Caco-2 (cell line): ENCODE measurements around the gene PAK2. TPM values are rescaled to one million over a fixed set of nuclear protein-coding genes. Genes with fewer than 3 reads are reported as not detected.

Experiments
- BruUV-seq: library from RNA; stranded (reverse); fragments of 400-500 nt; replicated peaks from 2 replicates; lab custom pipeline; 2021; lab: Mats Ljungman, UMichigan
- CTCF ChIA-PET: fragments of 300-600 bp; sonication (Branson Sonifier 250); formaldehyde crosslinking; loops from one replicate; lab custom pipeline; 2022; ENCODE audit warnings: antibody characterized with exemption; lab: Charles Lee
- POLR2A ChIA-PET: fragments of 300-600 bp; sonication (Branson Sonifier 250); formaldehyde crosslinking; loops from one replicate; lab custom pipeline; 2022; ENCODE audit warnings: antibody characterized with exemption; lab: Charles Lee
- DNase-seq, 2 experiments: peaks; one replicate each; pipeline versions ENCODE4 v3.0.0 to v3.0.0-alpha.2; 2020 to 2022
- H3K27me3 ChIP-seq: replicated peaks from 2 replicates; pipeline ENCODE4 v1.6.0; 2011; ENCODE audit warnings: low read length; ENCODE audit not compliant: control insufficient read depth, insufficient read depth
- H3K36me3 ChIP-seq: 2 replicates; pipeline ENCODE4 v1.5.1; 2011; ENCODE audit warnings: low read length; ENCODE audit not compliant: control insufficient read depth, insufficient read depth
- H3K4me1 ChIP-seq: fragments of 250-450 bp; sonication (Bioruptor Pico); 2 replicates; pipeline ENCODE4 v1.5.1; 2020; ENCODE audit warnings: mild to moderate bottlenecking
- H3K4me3 ChIP-seq: 2 replicates; pipeline ENCODE4 v1.5.1; 2011; ENCODE audit warnings: low read depth, mild to moderate bottlenecking, control low read depth, low read length
- H3K9me3 ChIP-seq: fragments of 250-450 bp; sonication (Bioruptor Pico); 2 replicates; pipeline ENCODE4 v1.5.1; 2020; ENCODE audit warnings: mild to moderate bottlenecking, moderate library complexity
- H3K27ac Mint-ChIP-seq: one replicate; pipeline ENCODE4 v1.8.0; 2022; ENCODE audit warnings: mixed read lengths; ENCODE audit not compliant: unreplicated experiment
- H3K27me3 Mint-ChIP-seq: one replicate; pipeline ENCODE4 v1.8.0; 2022; ENCODE audit warnings: mixed read lengths; ENCODE audit not compliant: insufficient read depth, unreplicated experiment
- H3K36me3 Mint-ChIP-seq: one replicate; pipeline ENCODE4 v1.8.0; 2022; ENCODE audit warnings: mild to moderate bottlenecking, mixed read lengths; ENCODE audit not compliant: insufficient read depth, unreplicated experiment
- H3K4me1 Mint-ChIP-seq: one replicate; pipeline ENCODE4 v1.8.0; 2022; ENCODE audit warnings: low read depth, mixed read lengths; ENCODE audit not compliant: unreplicated experiment
- H3K4me3 Mint-ChIP-seq: one replicate; pipeline ENCODE4 v1.8.0; 2022; ENCODE audit warnings: mild to moderate bottlenecking, moderate library complexity, mixed read lengths; ENCODE audit not compliant: unreplicated experiment
- H3K9me3 Mint-ChIP-seq: one replicate; pipeline ENCODE4 v1.8.0; 2022; ENCODE audit warnings: mixed read lengths; ENCODE audit not compliant: unreplicated experiment
- intact Hi-C: fragments of 100-400 bp; cut with micrococcal nuclease; formaldehyde crosslinking; loops from one replicate; pipeline ENCODE4 v1.10.0; 2022; ENCODE audit not compliant: unreplicated experiment
- total RNA-seq: library from RNA; stranded (reverse); gene quantifications from 2 replicates; pipeline ENCODE4 v1.2.3, GENCODE V29; 2022
- TF ChIP-seq, protein P1 (sequence below), 2 experiments: fragments of 200-600 bp in 1 of 2; IDR thresholded peaks; 1 replicate in 1 of 2; 2 replicates in 1 of 2; pipeline versions ENCODE4 v1.5.1 to v1.8.0; 2011 to 2022; ENCODE audit warnings: antibody characterized with exemption in 1 of 2, control low read depth in 1 of 2, inconsistent platforms in 1 of 2, low read depth in 1 of 2, low read length in 1 of 2, mild to moderate bottlenecking in 1 of 2, moderate library complexity in 1 of 2; ENCODE audit not compliant: insufficient read depth in 1 of 2, severe bottlenecking in 1 of 2, unreplicated experiment in 1 of 2

PAK2 gene
- total RNA-seq, 1 experiment from 2014 or later: 89.6 TPM

DNA sequence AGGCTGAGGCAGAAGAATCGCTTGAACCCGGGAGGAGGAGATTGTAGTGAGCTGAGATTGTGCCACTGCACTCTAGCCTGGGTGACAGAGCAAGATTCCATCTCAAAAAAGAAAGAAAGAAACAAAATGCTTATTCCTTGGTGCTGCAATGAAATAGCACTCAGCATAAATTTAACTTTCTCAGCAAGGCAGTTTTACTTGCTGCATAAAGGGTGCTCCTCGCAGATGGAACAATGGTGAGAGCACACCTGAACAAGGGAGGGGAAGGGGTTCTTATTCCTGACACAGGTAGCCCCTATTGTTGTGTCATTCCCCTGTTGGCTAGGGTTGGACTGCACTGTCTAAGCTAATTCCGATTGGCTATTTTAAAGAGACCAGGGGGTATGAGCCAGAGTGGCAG is 17.1 kb downstream of the PAK2 start:
- Histone ChIP-seq H3K36me3 (no peaks in the 10 kb centered on the region; the same call in none of the 2 replicates), H3K9me3 (peaks cover 22% of the 10 kb centered on the region), H3K27me3 (no peaks in the 10 kb centered on the region), H3K4me3 (no peak overlapping the region), H3K4me1 (peaks cover 23% of the 10 kb centered on the region)
- TF ChIP-seq, protein P1, sequence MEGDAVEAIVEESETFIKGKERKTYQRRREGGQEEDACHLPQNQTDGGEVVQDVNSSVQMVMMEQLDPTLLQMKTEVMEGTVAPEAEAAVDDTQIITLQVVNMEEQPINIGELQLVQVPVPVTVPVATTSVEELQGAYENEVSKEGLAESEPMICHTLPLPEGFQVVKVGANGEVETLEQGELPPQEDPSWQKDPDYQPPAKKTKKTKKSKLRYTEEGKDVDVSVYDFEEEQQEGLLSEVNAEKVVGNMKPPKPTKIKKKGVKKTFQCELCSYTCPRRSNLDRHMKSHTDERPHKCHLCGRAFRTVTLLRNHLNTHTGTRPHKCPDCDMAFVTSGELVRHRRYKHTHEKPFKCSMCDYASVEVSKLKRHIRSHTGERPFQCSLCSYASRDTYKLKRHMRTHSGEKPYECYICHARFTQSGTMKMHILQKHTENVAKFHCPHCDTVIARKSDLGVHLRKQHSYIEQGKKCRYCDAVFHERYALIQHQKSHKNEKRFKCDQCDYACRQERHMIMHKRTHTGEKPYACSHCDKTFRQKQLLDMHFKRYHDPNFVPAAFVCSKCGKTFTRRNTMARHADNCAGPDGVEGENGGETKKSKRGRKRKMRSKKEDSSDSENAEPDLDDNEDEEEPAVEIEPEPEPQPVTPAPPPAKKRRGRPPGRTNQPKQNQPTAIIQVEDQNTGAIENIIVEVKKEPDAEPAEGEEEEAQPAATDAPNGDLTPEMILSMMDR (IDR thresholded peaks at IDR 0.05; ENCODE audit: insufficient read depth in 1 of 2, low read depth in 1 of 2, low read length in 1 of 2, severe bottlenecking in 1 of 2, unreplicated experiment in 1 of 2): no peak
- intact Hi-C loops: no loop called here
- no peak for DNase-seq
- H3K9me3 Mint-ChIP-seq: peaks cover 15% of the 10 kb centered on the region
- ChIA-PET CTCF (interaction anchor here (0.6 kb wide), 1 partner anchor 260 kb away, joined by 3 read pairs; no protein-coding TSS in a partner anchor), POLR2A (no interaction called here)
- H3K4me3 Mint-ChIP-seq: no peak overlapping the region
- H3K4me1 Mint-ChIP-seq: peaks cover 15% of the 10 kb centered on the region
- no TSS peak for BruUV-seq
- peak overlapping the region; percentile 53 for H3K27ac Mint-ChIP-seq
- peaks cover 60% of the 10 kb centered on the region for H3K36me3 Mint-ChIP-seq
- H3K27me3 Mint-ChIP-seq: no peaks in the 10 kb centered on the region

DNA sequence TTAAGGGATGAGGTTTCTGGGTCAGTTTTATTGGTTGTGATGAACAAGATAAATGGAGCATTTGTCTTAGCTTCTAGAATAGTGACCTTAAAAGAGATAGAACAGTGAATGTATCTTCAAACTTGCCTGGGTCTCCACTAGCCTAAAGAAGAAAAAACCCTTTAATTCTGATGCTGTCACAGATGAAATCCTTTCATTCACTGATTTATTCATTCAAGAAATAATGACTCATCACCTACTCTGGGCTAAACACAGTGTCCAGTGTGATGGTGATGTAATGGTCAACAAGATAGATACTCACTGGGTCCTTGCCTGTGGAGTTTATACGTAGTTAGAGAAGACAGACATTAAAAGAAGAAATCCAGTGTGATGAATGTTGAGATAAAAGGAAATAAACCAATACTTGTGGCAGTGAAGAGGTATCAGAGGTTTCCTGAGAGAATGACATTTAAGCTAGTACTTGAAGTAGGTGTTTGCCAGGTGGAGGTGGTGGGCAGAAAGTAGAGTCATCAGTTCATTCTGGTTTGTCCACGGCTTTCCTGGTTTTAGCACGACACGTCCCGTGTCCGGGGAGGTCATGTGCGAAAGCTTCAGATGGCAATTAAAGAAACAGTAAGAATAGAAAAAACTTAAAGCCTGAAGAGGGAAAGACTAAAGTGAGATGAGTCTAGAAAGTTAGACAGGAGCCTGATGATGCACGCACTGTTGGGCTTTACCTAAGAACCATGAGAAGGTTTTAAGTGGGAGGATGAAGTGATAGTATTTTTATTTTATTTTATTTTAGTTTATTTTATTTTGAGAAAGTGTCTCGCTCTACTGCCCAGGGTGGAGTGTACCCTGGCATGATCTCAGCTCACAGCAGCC is 18.5 kb downstream of the PAK2 start:
- H3K36me3 Mint-ChIP-seq: peaks cover 68% of the 10 kb centered on the region
- H3K9me3 ChIP-seq: peaks cover 22% of the 10 kb centered on the region
- peaks cover 15% of the 10 kb centered on the region for H3K9me3 Mint-ChIP-seq
- intact Hi-C loops: no loop called here
- H3K4me1 Mint-ChIP-seq: peaks cover 15% of the 10 kb centered on the region
- BruUV-seq: no TSS peak
- no peaks in the 10 kb centered on the region for H3K27me3 ChIP-seq
- no peak overlapping the region for H3K4me3 Mint-ChIP-seq
- no peak for DNase-seq
- no peaks in the 10 kb centered on the region; the same call in none of the 2 replicates for H3K36me3 ChIP-seq
- H3K4me3 ChIP-seq: no peak overlapping the region
- CTCF ChIA-PET: no interaction called here
- no peaks in the 10 kb centered on the region for H3K27me3 Mint-ChIP-seq
- TF ChIP-seq, protein P1 (IDR thresholded peaks at IDR 0.05; ENCODE audit: insufficient read depth in 1 of 2, low read depth in 1 of 2, low read length in 1 of 2, severe bottlenecking in 1 of 2, unreplicated experiment in 1 of 2): no peak
- POLR2A ChIA-PET: no interaction called here
- H3K4me1 ChIP-seq: peaks cover 23% of the 10 kb centered on the region
- peak overlapping the region; percentile 26 for H3K27ac Mint-ChIP-seq

DNA sequence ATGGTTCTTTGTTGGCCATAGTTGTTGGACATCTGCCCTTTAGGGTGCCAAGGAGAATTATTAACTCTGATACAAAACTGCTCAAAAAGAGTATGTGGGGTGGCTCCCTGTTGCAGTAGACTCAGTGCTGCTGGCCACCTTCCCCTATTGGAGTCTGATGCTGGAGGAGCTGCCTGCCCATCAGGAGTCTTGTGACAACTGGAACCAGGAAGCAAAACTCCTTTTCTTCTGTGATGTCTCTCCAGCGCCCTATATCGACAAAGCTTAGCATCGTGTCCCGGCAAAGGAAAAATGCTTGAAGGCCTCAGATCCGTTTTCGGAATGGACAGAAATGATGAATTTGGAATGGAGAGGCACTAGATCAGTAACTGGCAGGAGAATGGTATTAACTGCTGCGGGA is 23.5 kb downstream of the PAK2 start:
- H3K27me3 Mint-ChIP-seq: no peaks in the 10 kb centered on the region
- POLR2A ChIA-PET: no interaction called here

More for the DNA sequence above, 23.5 kb downstream of the PAK2 start:
- CTCF ChIA-PET: no interaction called here
- DNase-seq: no peak
- Mint-ChIP-seq H3K9me3 (no peaks in the 10 kb centered on the region), H3K36me3 (peaks cover 51% of the 10 kb centered on the region), H3K4me1 (no peaks in the 10 kb centered on the region), H3K27ac (peak overlapping the region; percentile 64), H3K4me3 (no peak overlapping the region)
- intact Hi-C loops: no loop called here
- H3K4me1 ChIP-seq: no peaks in the 10 kb centered on the region
- BruUV-seq: no TSS peak
- no peaks in the 10 kb centered on the region for H3K27me3 ChIP-seq
- peaks cover 5% of the 10 kb centered on the region; the same call in 1 of the 2 replicates for H3K9me3 ChIP-seq
- no peaks in the 10 kb centered on the region; the same call in none of the 2 replicates for H3K36me3 ChIP-seq
- H3K4me3 ChIP-seq: no peak overlapping the region
- TF ChIP-seq, protein P1 (IDR thresholded peaks at IDR 0.05; ENCODE audit: insufficient read depth in 1 of 2, low read depth in 1 of 2, low read length in 1 of 2, severe bottlenecking in 1 of 2, unreplicated experiment in 1 of 2): no peak
